Measurements from ENCODE around the gene FABP7.

DNA sequence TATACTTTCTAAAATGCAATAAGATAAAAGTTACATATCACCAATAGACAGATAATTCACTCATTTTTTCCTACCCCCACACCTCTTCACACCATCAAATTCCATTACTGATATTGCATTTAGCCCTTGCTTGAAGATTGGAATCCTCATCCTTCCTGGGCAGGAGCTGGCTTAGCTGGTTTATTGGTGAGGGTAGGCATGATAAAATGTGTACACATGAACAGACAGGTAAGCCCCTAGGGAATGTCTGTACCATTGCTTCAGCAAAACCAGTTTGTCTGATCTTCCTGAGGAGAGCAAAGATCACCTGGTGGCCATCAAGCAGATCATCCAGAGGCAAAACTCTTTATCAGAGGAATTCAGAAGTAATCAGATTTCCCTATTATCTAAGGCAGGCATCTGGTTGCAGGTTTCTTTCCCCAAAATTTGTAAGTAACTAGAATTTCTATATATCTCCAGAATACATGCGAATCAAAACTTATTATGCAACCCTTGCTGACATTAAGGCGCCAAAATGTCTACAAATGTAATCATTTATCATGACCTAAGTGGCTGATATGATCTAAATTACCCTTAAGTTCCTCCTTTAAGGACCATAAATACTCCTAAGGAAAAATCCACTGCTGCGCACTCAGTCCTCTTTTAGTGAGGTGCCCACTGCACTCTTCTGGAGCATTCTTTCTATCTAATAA lies 6.6 kb upstream of the FABP7 start:
- TF ChIP-seq ZNF274 (IDR thresholded peaks at IDR 0.05; ENCODE audit: low read depth, low read length) (no peak), SUZ12 (IDR thresholded peaks at IDR 0.05; ENCODE audit: extremely low read depth, insufficient read depth, insufficient read length) (no peak)

Data from NT2/D1 (cell line).